Panc1 (cell line): ENCODE results near the gene RXFP2. TPM values are rescaled to one million over a fixed set of nuclear protein-coding genes. Genes with fewer than 3 reads are reported as not detected.
A peak's percentile ranks its signal among the peaks of the same experiment; 100 is the strongest.

Experiments
- ATAC-seq: fragments of 200-7000 bp; cut with Tn5 transposase; 2 replicates; pipeline ENCODE4 v1.9.1; 2020; ENCODE audit warnings: mild to moderate bottlenecking, moderate library complexity
- BruUV-seq: library from RNA; stranded (reverse); fragments of 400-500 nt; replicated peaks from 2 replicates; lab custom pipeline; 2021; lab: Mats Ljungman, UMichigan
- CTCF ChIA-PET: fragments of 300-600 bp; sonication (Branson Sonifier 250); formaldehyde crosslinking; loops from one replicate; lab custom pipeline; 2022; ENCODE audit warnings: antibody characterized with exemption; lab: Charles Lee
- POLR2A ChIA-PET: fragments of 300-600 bp; sonication (Branson Sonifier 250); formaldehyde crosslinking; loops from one replicate; lab custom pipeline; 2022; ENCODE audit warnings: antibody characterized with exemption; lab: Charles Lee
- DNase-seq: peaks from one replicate; pipeline ENCODE4 v3.0.0-alpha.2; 2010; ENCODE audit warnings: low read depth, low spot score
- H3K27ac ChIP-seq: 2 replicates; pipeline ENCODE4 v1.5.1; 2011; ENCODE audit warnings: mild to moderate bottlenecking, low read length, inconsistent platforms
- H3K27me3 ChIP-seq: fragments of 200-500 bp; sonication (Bioruptor generic); 2 replicates; pipeline ENCODE4 v1.6.0; 2014; ENCODE audit warnings: low read length, inconsistent platforms; ENCODE audit not compliant: control insufficient read depth, insufficient read depth
- H3K36me3 ChIP-seq: fragments of 200-500 bp; sonication (Bioruptor generic); 2 replicates; pipeline ENCODE4 v1.5.1; 2014; ENCODE audit warnings: inconsistent platforms, mild to moderate bottlenecking, low read length, moderate library complexity; ENCODE audit not compliant: control insufficient read depth, insufficient read depth
- H3K4me1 ChIP-seq: 2 replicates; pipeline ENCODE4 v1.5.1; 2011; ENCODE audit warnings: inconsistent platforms, mild to moderate bottlenecking, low read length, moderate library complexity; ENCODE audit not compliant: control insufficient read depth, insufficient read depth
- H3K4me3 ChIP-seq, 2 experiments: 2 replicates each; pipeline ENCODE4 v1.5.1; 2011 to 2012; ENCODE audit warnings: low read depth in 2 of 2, low read length in 2 of 2, mild to moderate bottlenecking in 2 of 2, inconsistent platforms in 1 of 2, moderate library complexity in 1 of 2
- H3K9me3 ChIP-seq: fragments of 200-500 bp; sonication (Bioruptor generic); 2 replicates; pipeline ENCODE4 v1.5.1; 2014; ENCODE audit warnings: low read depth, mild to moderate bottlenecking, inconsistent platforms, low read length, moderate library complexity; ENCODE audit not compliant: control insufficient read depth, insufficient read depth
- POLR2AphosphoS5 ChIP-seq: IDR thresholded peaks from 2 replicates; pipeline ENCODE4 v1.6.1; 2012; ENCODE audit warnings: mild to moderate bottlenecking, low read depth, low read length, moderate library complexity
- SIN3A ChIP-seq: IDR thresholded peaks from 2 replicates; pipeline ENCODE4 v1.6.1; 2012; ENCODE audit warnings: low read depth, mild to moderate bottlenecking, low read length, moderate library complexity, borderline replicate concordance; ENCODE audit not compliant: insufficient read depth
- TCF7L2 ChIP-seq: IDR thresholded peaks from 2 replicates; pipeline ENCODE4 v1.6.1; 2011; ENCODE audit warnings: mild to moderate bottlenecking, low read depth, low read length, inconsistent platforms
- in situ Hi-C: cut with HindIII; loops from 2 replicates; pipeline ENCODE4 v1.10.0; 2016; ENCODE audit warnings: low sequenced_read_pairs, low pct_unique_long_range_greater_than_20kb
- intact Hi-C: fragments of 100-400 bp; cut with micrococcal nuclease; formaldehyde crosslinking; loops from one replicate; pipeline ENCODE4 v1.10.0; 2022; ENCODE audit not compliant: unreplicated experiment
- total RNA-seq: library from RNA; stranded (reverse); gene quantifications from one replicate; pipeline ENCODE4 v1.2.1, GENCODE V29; 2021; ENCODE audit not compliant: unreplicated experiment
- TF ChIP-seq, protein P1 (sequence below): fragments of 450-650 bp; IDR thresholded peaks from 2 replicates; pipeline ENCODE4 v1.5.1; 2017; ENCODE audit warnings: mild to moderate bottlenecking
- TF ChIP-seq, protein P2 (sequence below), 2 experiments: IDR thresholded peaks; 2 replicates each; pipeline ENCODE4 v1.6.1; 2011 to 2012; ENCODE audit warnings: low read depth in 2 of 2, control low read depth in 1 of 2, low read length in 1 of 2, mild to moderate bottlenecking in 1 of 2, moderate library complexity in 1 of 2; ENCODE audit not compliant: insufficient read depth in 1 of 2

Gene RXFP2
- total RNA-seq, 1 experiment from 2014 or later: not detected

DNA sequence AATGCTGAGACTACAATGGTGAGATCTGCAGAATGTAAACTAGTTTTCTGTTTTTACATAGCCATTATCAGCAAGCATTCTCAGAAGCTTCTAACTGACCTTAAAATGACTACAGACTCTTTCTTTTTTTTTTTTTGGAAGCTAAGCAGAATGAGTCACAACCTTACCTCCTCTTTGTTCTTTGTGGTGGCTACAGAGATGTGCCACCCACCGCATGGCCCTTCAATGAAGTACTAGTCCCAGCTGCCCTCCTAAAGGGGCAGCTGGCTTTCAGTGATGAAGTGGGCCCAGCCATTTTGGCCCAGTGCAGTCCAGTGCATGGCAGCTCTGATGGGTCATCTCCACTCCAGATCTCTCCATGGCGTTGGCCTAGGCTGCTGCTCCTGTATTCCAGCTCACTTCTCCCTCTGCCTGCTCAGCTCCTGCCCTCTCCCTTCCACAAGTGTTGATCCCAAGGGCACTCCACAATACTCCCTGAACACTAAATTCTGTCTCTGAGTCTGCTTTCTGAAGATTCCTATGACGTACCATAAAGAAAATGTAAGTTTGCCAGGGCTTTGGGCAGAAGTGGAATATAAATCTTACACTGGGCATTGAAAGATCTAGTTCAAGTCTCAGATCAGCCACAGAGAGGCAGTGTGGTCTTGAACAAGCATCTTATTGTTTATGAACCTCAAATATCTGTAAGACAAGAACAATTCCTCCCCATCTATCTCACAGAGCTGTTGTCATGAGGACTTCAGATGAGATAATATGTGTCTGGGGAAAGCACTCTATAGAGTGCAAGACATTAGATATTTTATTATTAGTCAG is 85.6 kb downstream of the RXFP2 start:
- DNase-seq: no peak
- in situ Hi-C loops: no loop called here
- Histone ChIP-seq H3K36me3 (no peaks in the 10 kb centered on the region), H3K4me1 (no peaks in the 10 kb centered on the region), H3K4me3 (no peak overlapping the region), H3K27ac (no peak overlapping the region), H3K9me3 (no peaks in the 10 kb centered on the region), H3K27me3 (no peaks in the 10 kb centered on the region)
- POLR2A ChIA-PET: no interaction called here
- CTCF ChIA-PET: no interaction called here
- BruUV-seq: no TSS peak
- no peak for ATAC-seq
- intact Hi-C loops: no loop called here
- TF ChIP-seq POLR2AphosphoS5: no peak
- TF ChIP-seq, protein P1, sequence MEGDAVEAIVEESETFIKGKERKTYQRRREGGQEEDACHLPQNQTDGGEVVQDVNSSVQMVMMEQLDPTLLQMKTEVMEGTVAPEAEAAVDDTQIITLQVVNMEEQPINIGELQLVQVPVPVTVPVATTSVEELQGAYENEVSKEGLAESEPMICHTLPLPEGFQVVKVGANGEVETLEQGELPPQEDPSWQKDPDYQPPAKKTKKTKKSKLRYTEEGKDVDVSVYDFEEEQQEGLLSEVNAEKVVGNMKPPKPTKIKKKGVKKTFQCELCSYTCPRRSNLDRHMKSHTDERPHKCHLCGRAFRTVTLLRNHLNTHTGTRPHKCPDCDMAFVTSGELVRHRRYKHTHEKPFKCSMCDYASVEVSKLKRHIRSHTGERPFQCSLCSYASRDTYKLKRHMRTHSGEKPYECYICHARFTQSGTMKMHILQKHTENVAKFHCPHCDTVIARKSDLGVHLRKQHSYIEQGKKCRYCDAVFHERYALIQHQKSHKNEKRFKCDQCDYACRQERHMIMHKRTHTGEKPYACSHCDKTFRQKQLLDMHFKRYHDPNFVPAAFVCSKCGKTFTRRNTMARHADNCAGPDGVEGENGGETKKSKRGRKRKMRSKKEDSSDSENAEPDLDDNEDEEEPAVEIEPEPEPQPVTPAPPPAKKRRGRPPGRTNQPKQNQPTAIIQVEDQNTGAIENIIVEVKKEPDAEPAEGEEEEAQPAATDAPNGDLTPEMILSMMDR: peak; percentile 18; the same call in 1 of the 2 replicates

DNA sequence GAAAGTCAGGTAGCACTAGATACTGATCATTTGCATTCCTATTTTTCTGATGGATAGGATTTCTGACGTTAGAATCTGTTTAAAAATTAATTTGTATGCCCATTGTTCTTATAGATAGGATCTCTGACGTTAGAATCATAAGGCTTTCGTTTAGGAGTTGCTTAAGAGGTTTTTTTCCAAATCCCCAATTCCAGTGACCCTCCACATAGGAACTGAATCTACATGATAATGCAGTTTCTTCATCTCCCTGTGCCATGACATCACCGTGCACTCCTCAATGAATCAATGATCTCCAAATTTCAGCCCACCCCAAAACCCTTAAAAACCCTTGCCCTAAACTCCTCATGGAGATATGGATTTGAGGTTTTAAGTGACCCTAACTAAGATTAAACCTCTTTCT is 87.2 kb downstream of the RXFP2 start:
- POLR2A ChIA-PET: no interaction called here
- ATAC-seq: no peak
- Histone ChIP-seq H3K27me3 (no peaks in the 10 kb centered on the region), H3K27ac (no peak overlapping the region), H3K36me3 (no peaks in the 10 kb centered on the region), H3K4me3 (no peak overlapping the region), H3K9me3 (no peaks in the 10 kb centered on the region), H3K4me1 (no peaks in the 10 kb centered on the region)
- in situ Hi-C loops: no loop called here
- TF ChIP-seq POLR2AphosphoS5 (no peak), TCF7L2 (no peak), SIN3A (no peak)
- TF ChIP-seq, protein P2, sequence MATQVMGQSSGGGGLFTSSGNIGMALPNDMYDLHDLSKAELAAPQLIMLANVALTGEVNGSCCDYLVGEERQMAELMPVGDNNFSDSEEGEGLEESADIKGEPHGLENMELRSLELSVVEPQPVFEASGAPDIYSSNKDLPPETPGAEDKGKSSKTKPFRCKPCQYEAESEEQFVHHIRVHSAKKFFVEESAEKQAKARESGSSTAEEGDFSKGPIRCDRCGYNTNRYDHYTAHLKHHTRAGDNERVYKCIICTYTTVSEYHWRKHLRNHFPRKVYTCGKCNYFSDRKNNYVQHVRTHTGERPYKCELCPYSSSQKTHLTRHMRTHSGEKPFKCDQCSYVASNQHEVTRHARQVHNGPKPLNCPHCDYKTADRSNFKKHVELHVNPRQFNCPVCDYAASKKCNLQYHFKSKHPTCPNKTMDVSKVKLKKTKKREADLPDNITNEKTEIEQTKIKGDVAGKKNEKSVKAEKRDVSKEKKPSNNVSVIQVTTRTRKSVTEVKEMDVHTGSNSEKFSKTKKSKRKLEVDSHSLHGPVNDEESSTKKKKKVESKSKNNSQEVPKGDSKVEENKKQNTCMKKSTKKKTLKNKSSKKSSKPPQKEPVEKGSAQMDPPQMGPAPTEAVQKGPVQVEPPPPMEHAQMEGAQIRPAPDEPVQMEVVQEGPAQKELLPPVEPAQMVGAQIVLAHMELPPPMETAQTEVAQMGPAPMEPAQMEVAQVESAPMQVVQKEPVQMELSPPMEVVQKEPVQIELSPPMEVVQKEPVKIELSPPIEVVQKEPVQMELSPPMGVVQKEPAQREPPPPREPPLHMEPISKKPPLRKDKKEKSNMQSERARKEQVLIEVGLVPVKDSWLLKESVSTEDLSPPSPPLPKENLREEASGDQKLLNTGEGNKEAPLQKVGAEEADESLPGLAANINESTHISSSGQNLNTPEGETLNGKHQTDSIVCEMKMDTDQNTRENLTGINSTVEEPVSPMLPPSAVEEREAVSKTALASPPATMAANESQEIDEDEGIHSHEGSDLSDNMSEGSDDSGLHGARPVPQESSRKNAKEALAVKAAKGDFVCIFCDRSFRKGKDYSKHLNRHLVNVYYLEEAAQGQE (IDR thresholded peaks at IDR 0.05; ENCODE audit: insufficient read depth in 1 of 2, low read depth in 2 of 2, low read length in 1 of 2): no peak
- TF ChIP-seq, protein P1: no peak
- CTCF ChIA-PET: no interaction called here
- intact Hi-C loops: no loop called here
- DNase-seq: no peak
- no TSS peak for BruUV-seq
